ENCODE results near the gene PLXNA1.

PLXNA1 gene

GRCh38 chr3:127017229-127017628 is 34.3 kb downstream of the PLXNA1 start:
- DNase-seq (ENCODE audit: low read depth in 1 of 2, low spot score in 1 of 2): no peak

GRCh38 chr3:127017781-127018180 is 34.9 kb downstream of the PLXNA1 start:
- DNase-seq (ENCODE audit: low read depth in 1 of 2, low spot score in 1 of 2): no peak

GRCh38 chr3:127018306-127018828 is 35.5 kb downstream of the PLXNA1 start:
- DNase-seq (ENCODE audit: low read depth in 1 of 2, low spot score in 1 of 2): no peak

GRCh38 chr3:127019449-127019848 is 36.5 kb downstream of the PLXNA1 start:
- no peak for DNase-seq (ENCODE audit: low read depth in 1 of 2, low spot score in 1 of 2)

- no peak for DNase-seq (ENCODE audit: low read depth in 1 of 2, low spot score in 1 of 2)
These were observed 37.6 kb downstream of the PLXNA1 start for GRCh38 chr3:127020543-127020942.

GRCh38 chr3:127022849-127023248 is 39.9 kb downstream of the PLXNA1 start:
- DNase-seq (ENCODE audit: low read depth in 1 of 2, low spot score in 1 of 2): no peak

- no peak for DNase-seq (ENCODE audit: low read depth in 1 of 2, low spot score in 1 of 2)
These were observed 42.5 kb downstream of the PLXNA1 start for GRCh38 chr3:127025456-127025855.

- no peak for DNase-seq (ENCODE audit: low read depth in 1 of 2, low spot score in 1 of 2)
These were observed 43.1 kb downstream of the PLXNA1 start for GRCh38 chr3:127026036-127026435.

GRCh38 chr3:127026661-127027060 is 43.7 kb downstream of the PLXNA1 start:
- DNase-seq (ENCODE audit: low read depth in 1 of 2, low spot score in 1 of 2): no peak

GRCh38 chr3:127027061-127027735 is 44.3 kb downstream of the PLXNA1 start:
- no peak for DNase-seq (ENCODE audit: low read depth in 1 of 2, low spot score in 1 of 2)

- DNase-seq (ENCODE audit: low read depth in 1 of 2, low spot score in 1 of 2): no peak
These were observed 45.1 kb downstream of the PLXNA1 start for GRCh38 chr3:127027811-127028548.

- no peak for DNase-seq (ENCODE audit: low read depth in 1 of 2, low spot score in 1 of 2)
These were observed 46.1 kb downstream of the PLXNA1 start for GRCh38 chr3:127028781-127029657.

GRCh38 chr3:127029658-127030507 is 47.0 kb downstream of the PLXNA1 start:
- no peak for DNase-seq (ENCODE audit: low read depth in 1 of 2, low spot score in 1 of 2)

- no peak for DNase-seq (ENCODE audit: low read depth in 1 of 2, low spot score in 1 of 2)
These were observed 47.8 kb downstream of the PLXNA1 start for GRCh38 chr3:127030508-127031412.

GRCh38 chr3:127031413-127031810 is 48.5 kb downstream of the PLXNA1 start:
- DNase-seq (ENCODE audit: low read depth in 1 of 2, low spot score in 1 of 2): no peak

- no peak for DNase-seq (ENCODE audit: low read depth in 1 of 2, low spot score in 1 of 2)
These were observed 48.9 kb downstream of the PLXNA1 start for GRCh38 chr3:127031845-127032244.

GRCh38 chr3:127032296-127032990 is 49.5 kb downstream of the PLXNA1 start:
- DNase-seq (ENCODE audit: low read depth in 1 of 2, low spot score in 1 of 2): no peak

Measured in activated T-helper 1 cell treated with anti-CD3 and anti-CD28 coated beads, Interleukin-2, amount 50 U/mL, for 16 hours (primary cell).